Retinal pigment epithelial cell (primary cell): ENCODE measurements around the gene CLEC4C.
"Not testable (repeated sequence)": the region's sequence is repeated elsewhere in the genome, so short reads cannot be mapped to it uniquely, and the experiment has no call there.

ENCODE experiments used
- DNase-seq: peaks from one replicate; pipeline ENCODE4 v3.0.0-alpha.2; 2010; ENCODE audit warnings: low read depth
- H3K4me3 ChIP-seq: 2 replicates; pipeline ENCODE4 v1.5.1; 2011; ENCODE audit warnings: mild to moderate bottlenecking, low read length, control low read depth, moderate library complexity
- TF ChIP-seq, protein P1 (sequence below): conservative IDR thresholded peaks from 2 replicates; pipeline ENCODE4 v1.5.1; 2011; ENCODE audit warnings: low read depth, low read length, control low read depth, inconsistent platforms

The CLEC4C gene

GRCh38 chr12:7747246-7747645 is at the start of gene CLEC4C:
Gene CLEC4C, minus strand, starts transcription at chr12:7747375. Its CDS starts 27 bp downstream, at chr12:7747348.
- no peak for DNase-seq
- TF ChIP-seq, protein P1, sequence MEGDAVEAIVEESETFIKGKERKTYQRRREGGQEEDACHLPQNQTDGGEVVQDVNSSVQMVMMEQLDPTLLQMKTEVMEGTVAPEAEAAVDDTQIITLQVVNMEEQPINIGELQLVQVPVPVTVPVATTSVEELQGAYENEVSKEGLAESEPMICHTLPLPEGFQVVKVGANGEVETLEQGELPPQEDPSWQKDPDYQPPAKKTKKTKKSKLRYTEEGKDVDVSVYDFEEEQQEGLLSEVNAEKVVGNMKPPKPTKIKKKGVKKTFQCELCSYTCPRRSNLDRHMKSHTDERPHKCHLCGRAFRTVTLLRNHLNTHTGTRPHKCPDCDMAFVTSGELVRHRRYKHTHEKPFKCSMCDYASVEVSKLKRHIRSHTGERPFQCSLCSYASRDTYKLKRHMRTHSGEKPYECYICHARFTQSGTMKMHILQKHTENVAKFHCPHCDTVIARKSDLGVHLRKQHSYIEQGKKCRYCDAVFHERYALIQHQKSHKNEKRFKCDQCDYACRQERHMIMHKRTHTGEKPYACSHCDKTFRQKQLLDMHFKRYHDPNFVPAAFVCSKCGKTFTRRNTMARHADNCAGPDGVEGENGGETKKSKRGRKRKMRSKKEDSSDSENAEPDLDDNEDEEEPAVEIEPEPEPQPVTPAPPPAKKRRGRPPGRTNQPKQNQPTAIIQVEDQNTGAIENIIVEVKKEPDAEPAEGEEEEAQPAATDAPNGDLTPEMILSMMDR: no peak
- no peak within 1 kb of the TSS for H3K4me3 ChIP-seq

DNA sequence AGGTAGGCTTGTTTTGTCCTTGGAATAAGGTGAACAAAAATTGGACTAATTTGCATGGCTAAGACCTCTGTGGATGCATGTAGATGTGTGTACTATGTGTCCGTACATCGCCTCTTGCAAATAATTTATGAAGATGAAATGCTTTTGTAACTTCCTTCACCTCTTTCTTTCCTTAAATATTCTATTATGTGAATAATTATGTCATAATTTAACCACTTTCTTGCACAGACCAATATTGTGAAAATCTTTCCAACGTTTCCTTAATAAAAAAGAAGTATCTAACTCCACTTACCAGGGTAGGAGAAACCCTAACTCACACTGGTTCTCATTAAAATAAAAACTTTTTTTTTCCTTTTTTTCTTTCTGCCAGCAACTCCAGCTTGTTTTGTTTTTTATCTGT is 46.0 kb upstream of the CLEC4C start:
- no peak overlapping the region for H3K4me3 ChIP-seq
- no peak for DNase-seq
- TF ChIP-seq, protein P1: no peak

DNA sequence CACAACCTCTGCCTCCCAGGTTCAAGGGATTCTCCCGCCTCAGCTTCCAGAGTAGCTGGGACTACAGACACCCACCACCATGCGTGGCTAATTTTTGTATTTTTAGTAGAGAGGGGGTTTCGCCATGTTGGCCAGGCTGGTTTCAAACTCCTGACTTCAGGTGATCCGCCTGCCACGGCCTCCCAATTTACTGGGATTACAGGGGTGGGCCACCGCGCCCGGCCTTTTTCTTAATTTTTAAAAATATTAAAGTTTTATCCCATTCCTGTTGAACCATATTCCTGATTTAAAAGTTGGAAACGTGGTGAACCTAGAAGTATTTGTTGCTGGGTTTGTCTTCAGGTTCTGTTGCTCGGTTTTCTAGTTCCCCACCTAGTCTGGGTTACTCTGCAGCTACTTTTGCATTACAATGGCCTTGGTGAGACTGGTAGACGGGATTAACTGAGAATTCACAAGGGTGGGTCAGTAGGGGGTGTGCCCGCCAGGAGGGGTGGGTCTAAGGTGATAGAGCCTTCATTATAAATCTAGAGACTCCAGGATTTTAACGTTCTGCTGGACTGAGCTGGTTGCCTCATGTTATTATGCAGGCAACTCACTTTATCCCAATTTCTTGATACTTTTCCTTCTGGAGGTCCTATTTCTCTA is 41.8 kb upstream of the CLEC4C start, which contains the start of gene NANOG:
TSS of gene NANOG (plus strand) at position 519 of the 645 bp plus-strand sequence. CDS start 213 bp downstream, outside the sequence.
- DNase-seq, H3K4me3 ChIP-seq: not testable (repeated sequence)

DNA sequence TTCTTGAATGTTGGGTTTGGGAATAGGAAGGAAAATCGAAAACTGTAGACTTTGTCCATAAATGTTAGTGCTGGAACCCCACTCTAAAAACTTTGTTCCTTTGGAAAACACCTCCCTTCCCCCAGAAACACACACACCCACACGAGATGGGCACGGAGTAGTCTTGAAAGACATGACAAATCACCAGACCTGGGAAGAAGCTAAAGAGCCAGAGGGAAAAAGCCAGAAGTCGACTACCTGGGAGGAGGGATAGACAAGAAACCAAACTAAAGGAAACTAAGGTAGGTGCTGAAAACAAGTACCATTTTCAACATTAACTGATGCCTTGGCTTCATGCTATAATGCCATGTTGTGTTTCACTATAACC is 41.1 kb upstream of the CLEC4C start:
- TF ChIP-seq, protein P1: no peak
- H3K4me3 ChIP-seq: no peak overlapping the region
- DNase-seq: no peak

DNA sequence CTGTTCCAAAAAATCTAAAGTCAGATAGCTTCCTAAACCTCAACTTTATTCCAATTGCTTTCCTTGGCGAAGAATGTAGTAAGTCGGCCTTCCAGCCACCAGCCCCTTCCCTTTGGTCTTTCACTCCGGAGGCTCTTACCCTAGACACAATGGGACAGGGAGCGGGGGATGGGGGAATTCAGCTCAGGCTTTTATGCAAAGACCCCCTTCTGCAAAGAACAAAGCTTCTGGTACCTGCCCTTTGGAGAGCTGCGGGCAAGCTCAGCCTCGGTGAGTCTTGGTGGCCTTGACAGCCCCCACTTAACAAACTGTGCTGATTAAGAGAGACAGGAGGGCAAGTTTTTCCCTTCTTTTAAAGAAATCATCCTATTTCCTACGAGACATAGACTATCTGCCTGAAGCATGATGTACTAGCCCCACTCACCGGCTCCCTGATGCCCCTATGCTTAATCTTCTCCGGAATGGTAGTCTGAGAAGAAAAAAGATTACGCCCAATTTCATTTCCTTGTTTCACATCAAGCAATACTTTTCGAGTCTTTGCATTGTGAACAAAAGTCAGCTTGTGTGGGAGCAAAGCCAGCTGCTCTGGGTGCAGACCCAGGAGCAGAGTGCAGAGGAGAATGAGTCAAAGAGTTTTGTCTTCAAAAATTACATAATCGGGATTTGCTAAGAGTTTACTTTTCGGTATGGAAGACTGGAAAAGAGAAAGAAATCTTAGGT is 40.6 kb upstream of the CLEC4C start:
- no peak overlapping the region for H3K4me3 ChIP-seq
- no peak for DNase-seq
- TF ChIP-seq, protein P1: no peak

DNA sequence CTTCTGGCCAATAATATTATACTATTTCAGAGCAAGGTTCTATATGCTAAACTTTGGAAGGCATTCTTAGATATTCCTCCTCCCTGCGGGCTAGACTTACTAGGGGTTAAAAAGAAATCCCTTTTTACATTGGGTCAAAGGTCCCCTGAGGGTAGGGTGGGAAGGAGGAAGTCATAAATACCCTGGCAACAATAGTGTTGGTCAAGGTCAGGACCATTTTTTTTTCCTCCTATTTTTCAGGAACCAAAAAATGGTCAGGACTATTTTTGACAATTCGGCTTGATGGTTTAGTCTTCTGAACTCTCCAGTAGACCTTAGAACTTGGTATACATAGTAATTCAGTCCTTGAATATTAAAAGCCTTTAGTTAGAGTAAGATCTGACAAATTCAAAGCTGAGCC is 37.5 kb upstream of the CLEC4C start:
- H3K4me3 ChIP-seq: no peak overlapping the region
- TF ChIP-seq, protein P1: no peak
- no peak for DNase-seq

DNA sequence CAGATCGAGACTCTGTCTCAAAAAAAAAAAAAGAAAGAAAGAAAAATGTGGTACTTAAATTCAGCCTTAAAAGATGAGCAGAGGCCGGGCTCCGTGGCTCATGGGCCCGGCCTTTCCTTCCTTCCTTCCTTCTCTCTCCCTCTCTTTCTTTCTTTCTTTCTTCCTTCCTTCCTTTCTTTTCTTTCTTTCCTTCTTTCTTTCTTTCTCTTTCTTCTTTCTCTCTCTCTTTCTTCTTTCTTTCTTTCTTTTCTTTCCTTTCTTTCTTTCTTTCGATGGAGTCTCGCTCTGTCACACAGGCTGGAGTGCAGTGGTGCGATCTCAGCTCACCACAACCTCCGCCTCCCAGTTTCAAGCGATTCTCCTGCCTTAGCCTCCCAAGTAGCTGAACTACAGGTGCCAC is 36.3 kb upstream of the CLEC4C start:
- DNase-seq, H3K4me3 ChIP-seq: not testable (repeated sequence)

GRCh38 chr12:7782055-7782454 is 34.9 kb upstream of the CLEC4C start:
- H3K4me3 ChIP-seq: no peak overlapping the region
- no peak for DNase-seq
- TF ChIP-seq, protein P1: no peak
